GM12878 (cell line): ENCODE data around the gene SLCO3A1. TPM values are rescaled to one million over a fixed set of nuclear protein-coding genes. Genes with fewer than 3 reads are reported as not detected.

ENCODE experiments used
- ATAC-seq: fragments of 200-7000 bp; cut with Tn5 transposase; 3 replicates; pipeline ENCODE4 v1.9.1; 2020; ENCODE audit warnings: mild to moderate bottlenecking, moderate library complexity
- BruUV-seq: library from RNA; stranded (reverse); fragments of 400-500 nt; replicated peaks from 2 replicates; lab custom pipeline; 2021; lab: Mats Ljungman, UMichigan
- CTCF ChIA-PET: fragments of 300-600 bp; sonication (Branson Sonifier 250); formaldehyde crosslinking; extraction: SDS; loops from one replicate; lab custom pipeline; 2021; ENCODE audit warnings: inconsistent platforms; lab: Yijun Ruan, JAX
- POLR2A ChIA-PET: fragments of 350-600 bp; formaldehyde crosslinking; extraction: SDS; loops from one replicate; lab custom pipeline; 2021; ENCODE audit warnings: inconsistent platforms; lab: Charles Lee
- RAD21 ChIA-PET: fragments of 300-600 bp; sonication (Branson Sonifier 250); formaldehyde crosslinking; loops from one replicate; lab custom pipeline; 2023; ENCODE audit warnings: antibody characterized with exemption; ENCODE audit not compliant: unreplicated experiment; lab: Charles Lee
- SMC1A ChIA-PET: fragments of 300-600 bp; sonication (Branson Sonifier 250); formaldehyde crosslinking; loops from one replicate; lab custom pipeline; 2023; ENCODE audit not compliant: unreplicated experiment, uncharacterized antibody; lab: Charles Lee
- DNase-seq: peaks from one replicate; pipeline ENCODE4 v3.0.0-alpha.2; 2011; ENCODE audit warnings: low read depth, low spot score
- FAIRE-seq: peaks from 3 replicates; lab custom pipeline; 2011; peaks lifted over from hg19 to GRCh38; lab: Jason Lieb, UNC
- H2AFZ ChIP-seq: 2 replicates; pipeline ENCODE4 v1.6.0; 2011; ENCODE audit warnings: low read depth, low read length, control low read depth; ENCODE audit not compliant: control insufficient read depth
- H3K27ac ChIP-seq: 2 replicates; pipeline ENCODE4 v1.5.1; 2011; ENCODE audit warnings: control low read depth; ENCODE audit not compliant: control insufficient read depth, insufficient read depth
- H3K27me3 ChIP-seq, 2 experiments: replicated peaks in 1 of 2; 2 replicates each; pipeline versions ENCODE4 v1.6.0 to v1.6.1; 2011; ENCODE audit warnings: low read length in 1 of 2; ENCODE audit not compliant: control insufficient read depth in 2 of 2, insufficient read depth in 2 of 2
- H3K36me3 ChIP-seq, 2 experiments: 2 replicates each; pipeline ENCODE4 v1.5.1; 2011; ENCODE audit warnings: low read length in 1 of 2; ENCODE audit not compliant: control insufficient read depth in 2 of 2, insufficient read depth in 2 of 2
- H3K4me1 ChIP-seq: 2 replicates; pipeline ENCODE4 v1.6.1; 2011; ENCODE audit warnings: mild to moderate bottlenecking, low read length, moderate library complexity, mixed read lengths; ENCODE audit not compliant: control insufficient read depth, insufficient read depth
- H3K4me2 ChIP-seq: 2 replicates; pipeline ENCODE4 v1.6.0; 2011; ENCODE audit warnings: control low read depth; ENCODE audit not compliant: control insufficient read depth, insufficient read depth
- H3K4me3 ChIP-seq: fragments of 200-600 bp; sonication (generic); 2 replicates; pipeline ENCODE4 v1.5.1; 2016
- H3K79me2 ChIP-seq: 2 replicates; pipeline ENCODE4 v1.6.0; 2011; ENCODE audit warnings: low read length; ENCODE audit not compliant: control insufficient read depth, insufficient read depth
- H3K9ac ChIP-seq: 2 replicates; pipeline ENCODE4 v1.8.0; 2011; ENCODE audit warnings: low read length, control low read depth, mixed read lengths; ENCODE audit not compliant: control insufficient read depth, insufficient read depth
- H3K9me3 ChIP-seq: replicated peaks from 3 replicates; pipeline ENCODE4 v1.5.1; 2011; ENCODE audit warnings: mild to moderate bottlenecking, low read length; ENCODE audit not compliant: control insufficient read depth, insufficient read depth
- H4K20me1 ChIP-seq: 2 replicates; pipeline ENCODE4 v1.6.0; 2011; ENCODE audit not compliant: control insufficient read depth, insufficient read depth
- BACH1 ChIP-seq: fragments of 450-650 bp; IDR thresholded peaks from 2 replicates; pipeline ENCODE4 v1.6.1; 2017; ENCODE audit warnings: mild to moderate bottlenecking, borderline replicate concordance
- CBFB ChIP-seq: IDR thresholded peaks from 2 replicates; pipeline ENCODE4 v1.6.1; 2016; ENCODE audit warnings: antibody characterized with exemption, low read depth
- CBX5 ChIP-seq: sonication (generic); IDR thresholded peaks from 2 replicates; pipeline ENCODE4 v1.6.1; 2016; ENCODE audit warnings: low read depth, moderate library complexity, mild to moderate bottlenecking, inconsistent platforms
- CHD1 ChIP-seq: IDR thresholded peaks from 2 replicates; pipeline ENCODE4 v1.6.1; 2012; ENCODE audit warnings: low read depth, low read length, improper control_type of control experiment
- CHD2 ChIP-seq: IDR thresholded peaks from 2 replicates; pipeline ENCODE4 v1.6.1; 2011; ENCODE audit warnings: low read depth, low read length, improper control_type of control experiment, borderline replicate concordance
- CREM ChIP-seq: IDR thresholded peaks from 2 replicates; pipeline ENCODE4 v1.6.1; 2014; ENCODE audit warnings: antibody characterized with exemption, low read depth
- EP300 ChIP-seq, 2 experiments: fragments of 150-350 bp in 1 of 2; IDR thresholded peaks; 2 replicates each; pipeline ENCODE4 v1.6.1; 2011 to 2012; ENCODE audit warnings: low read depth in 2 of 2, low read length in 2 of 2, borderline replicate concordance in 1 of 2, improper control_type of control experiment in 1 of 2, inconsistent platforms in 1 of 2; ENCODE audit not compliant: control insufficient read depth in 1 of 2
- ETV6 ChIP-seq, 2 experiments: fragments of 450-650 bp in 1 of 2; IDR thresholded peaks in 1 of 2; conservative IDR thresholded peaks in 1 of 2; 2 replicates each; pipeline ENCODE4 v1.6.1; 2014; ENCODE audit warnings: antibody characterized with exemption in 1 of 2, borderline replicate concordance in 1 of 2, low read depth in 1 of 2, mild to moderate bottlenecking in 1 of 2, moderate library complexity in 1 of 2
- HSF1 ChIP-seq: fragments of 150-350 bp; IDR thresholded peaks from 2 replicates; pipeline ENCODE4 v1.6.1; 2014; ENCODE audit warnings: mild to moderate bottlenecking, low read depth, low read length
- KAT2A ChIP-seq: conservative IDR thresholded peaks from 2 replicates; pipeline ENCODE4 v1.6.1; 2011; ENCODE audit warnings: low read depth, low read length; ENCODE audit not compliant: control insufficient read depth
- NBN ChIP-seq: fragments of 450-650 bp; IDR thresholded peaks from 2 replicates; pipeline ENCODE4 v1.6.1; 2016
- PAX8 ChIP-seq: fragments of 450-650 bp; IDR thresholded peaks from 2 replicates; pipeline ENCODE4 v1.6.1; 2017; ENCODE audit warnings: mild to moderate bottlenecking, moderate library complexity
- PML ChIP-seq: IDR thresholded peaks from 2 replicates; pipeline ENCODE4 v1.6.1; 2012; ENCODE audit warnings: low read length, inconsistent platforms
- POLR2AphosphoS5 ChIP-seq: IDR thresholded peaks from 2 replicates; pipeline ENCODE4 v1.6.1; 2011; ENCODE audit warnings: mild to moderate bottlenecking, low read length, inconsistent platforms
- RBBP5 ChIP-seq: fragments of 200-600 bp; sonication (generic); conservative IDR thresholded peaks from 2 replicates; pipeline ENCODE4 v1.6.1; 2016
- SMARCA5 ChIP-seq: fragments of 450-650 bp; IDR thresholded peaks from 2 replicates; pipeline ENCODE4 v1.6.1; 2017; ENCODE audit warnings: mild to moderate bottlenecking
- TARDBP ChIP-seq: IDR thresholded peaks from 2 replicates; pipeline ENCODE4 v1.6.1; 2016; ENCODE audit warnings: borderline replicate concordance
- ZBED1 ChIP-seq: IDR thresholded peaks from 2 replicates; pipeline ENCODE4 v1.6.1; 2016; ENCODE audit warnings: borderline replicate concordance
- ZNF207 ChIP-seq: fragments of 450-650 bp; IDR thresholded peaks from 2 replicates; pipeline ENCODE4 v1.6.1; 2014; ENCODE audit warnings: antibody characterized with exemption, mild to moderate bottlenecking, borderline replicate concordance
- ZNF24 ChIP-seq: fragments of 450-650 bp; IDR thresholded peaks from 2 replicates; pipeline ENCODE4 v1.6.1; 2017; ENCODE audit warnings: antibody characterized with exemption, mild to moderate bottlenecking
- WGBS: methylation state at CpG from one replicate; pipeline ENCODE4 v1.1.6; 2016; ENCODE audit warnings: low lambda C conversion rate; ENCODE audit not compliant: insufficient replicate concordance, insufficient coverage; ENCODE audit errors: missing lambda C conversion rate; 5-methylcytosine and 5-hydroxymethylcytosine counted together
- in situ Hi-C: fragments of 300-500 bp; cut with MboI; formaldehyde crosslinking; loops from 9 replicates; pipeline ENCODE4 v1.14.3; 2018; ENCODE audit warnings: mixed read lengths
- intact Hi-C: fragments of 100-400 bp; cut with micrococcal nuclease; formaldehyde crosslinking; loops from one replicate; pipeline ENCODE4 v1.14.2; 2022; ENCODE audit not compliant: unreplicated experiment
- polyA plus RNA-seq, 11 experiments: library from polyadenylated mRNA; depleted of rRNA in 4 of 11; unstranded in 6 of 11; stranded (reverse) in 5 of 11; fragments of >200 nt; fragmentation: Nextera tagmentation in 4 of 11; fragmentation: Illumina TruSeq in 1 of 11; extraction: Ambion mirVana in 4 of 11; extraction: Trizol in 1 of 11; gene quantifications; 1 replicate in 1 of 11; 2 replicates in 10 of 11; pipeline versions ENCODE4 v1.2.1 to v1.2.3, GENCODE V29; 2011 to 2016; ENCODE audit warnings: inconsistent platforms in 2 of 11, missing spikeins in 2 of 11, low read depth in 1 of 11
- total RNA-seq, 4 experiments: library from RNA; depleted of rRNA in 3 of 4; stranded (reverse); fragments of >200 nt in 3 of 4; fragmentation: Illumina TruSeq in 1 of 4; extraction: Trizol in 1 of 4; gene quantifications; 2 replicates each; pipeline versions ENCODE4 v1.2.1 to v1.2.3, GENCODE V29; 2013 to 2021
- TF ChIP-seq, protein P1 (sequence below): fragments of 450-650 bp; formaldehyde crosslinking; IDR thresholded peaks from 2 replicates; pipeline ENCODE4 v1.4.0; 2020; ENCODE audit warnings: mild to moderate bottlenecking, moderate library complexity

The SLCO3A1 gene
- total and polyA plus RNA-seq, 10 of the 15 experiments (the other 5 are each of a cell fraction or from before 2014, with no cell fraction given), result 0.05 to 5.9 (median 0.31) TPM

DNA sequence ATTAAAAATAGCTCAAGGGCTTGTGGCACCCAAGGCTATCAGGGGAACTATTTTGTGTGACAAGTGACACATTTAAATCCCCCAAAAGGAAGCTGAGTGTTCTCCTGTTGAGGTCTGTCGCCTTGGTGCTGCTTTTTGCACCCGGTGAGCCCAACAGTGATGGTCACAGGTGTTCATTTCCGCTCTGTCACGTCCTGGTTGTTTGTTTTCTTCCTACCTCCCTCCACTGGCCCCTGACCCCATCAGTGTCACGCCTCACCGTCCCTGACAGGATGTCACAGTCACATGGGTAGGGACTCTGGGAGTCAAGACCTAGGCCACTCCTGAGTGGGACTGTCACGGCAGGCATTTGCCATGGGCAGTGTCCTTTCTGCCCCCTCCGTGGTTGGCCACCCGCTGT lies 11.2 kb downstream of the SLCO3A1 start (continued):
- TF ChIP-seq, protein P1, sequence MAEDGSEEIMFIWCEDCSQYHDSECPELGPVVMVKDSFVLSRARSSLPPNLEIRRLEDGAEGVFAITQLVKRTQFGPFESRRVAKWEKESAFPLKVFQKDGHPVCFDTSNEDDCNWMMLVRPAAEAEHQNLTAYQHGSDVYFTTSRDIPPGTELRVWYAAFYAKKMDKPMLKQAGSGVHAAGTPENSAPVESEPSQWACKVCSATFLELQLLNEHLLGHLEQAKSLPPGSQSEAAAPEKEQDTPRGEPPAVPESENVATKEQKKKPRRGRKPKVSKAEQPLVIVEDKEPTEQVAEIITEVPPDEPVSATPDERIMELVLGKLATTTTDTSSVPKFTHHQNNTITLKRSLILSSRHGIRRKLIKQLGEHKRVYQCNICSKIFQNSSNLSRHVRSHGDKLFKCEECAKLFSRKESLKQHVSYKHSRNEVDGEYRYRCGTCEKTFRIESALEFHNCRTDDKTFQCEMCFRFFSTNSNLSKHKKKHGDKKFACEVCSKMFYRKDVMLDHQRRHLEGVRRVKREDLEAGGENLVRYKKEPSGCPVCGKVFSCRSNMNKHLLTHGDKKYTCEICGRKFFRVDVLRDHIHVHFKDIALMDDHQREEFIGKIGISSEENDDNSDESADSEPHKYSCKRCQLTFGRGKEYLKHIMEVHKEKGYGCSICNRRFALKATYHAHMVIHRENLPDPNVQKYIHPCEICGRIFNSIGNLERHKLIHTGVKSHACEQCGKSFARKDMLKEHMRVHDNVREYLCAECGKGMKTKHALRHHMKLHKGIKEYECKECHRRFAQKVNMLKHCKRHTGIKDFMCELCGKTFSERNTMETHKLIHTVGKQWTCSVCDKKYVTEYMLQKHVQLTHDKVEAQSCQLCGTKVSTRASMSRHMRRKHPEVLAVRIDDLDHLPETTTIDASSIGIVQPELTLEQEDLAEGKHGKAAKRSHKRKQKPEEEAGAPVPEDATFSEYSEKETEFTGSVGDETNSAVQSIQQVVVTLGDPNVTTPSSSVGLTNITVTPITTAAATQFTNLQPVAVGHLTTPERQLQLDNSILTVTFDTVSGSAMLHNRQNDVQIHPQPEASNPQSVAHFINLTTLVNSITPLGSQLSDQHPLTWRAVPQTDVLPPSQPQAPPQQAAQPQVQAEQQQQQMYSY (CRISPR knock-in tag), result no peak
- TF ChIP-seq CHD1, result no peak
- no peak for TF ChIP-seq CREM
- TF ChIP-seq CBFB, result no peak
- no peak for TF ChIP-seq CBX5
- no peak for TF ChIP-seq KAT2A
- TF ChIP-seq ZNF207, result no peak
- TF ChIP-seq NBN, result no peak
- TF ChIP-seq BACH1, result no peak

GRCh38 chr15:91865486-91865885 lies 12.0 kb downstream of the SLCO3A1 start:
- POLR2A ChIA-PET, result no interaction called here
- CTCF ChIA-PET, result no interaction called here
- no peak overlapping the region for H3K9ac ChIP-seq
- H3K79me2 ChIP-seq, result no peaks in the 10 kb centered on the region
- no peak overlapping the region for H2AFZ ChIP-seq
- in situ Hi-C loops, result no loop called here
- FAIRE-seq (no peak), DNase-seq (no peak), ATAC-seq (no peak)
- no peaks in the 10 kb centered on the region for H3K36me3 ChIP-seq
- H4K20me1 ChIP-seq, result no peaks in the 10 kb centered on the region
- H3K27ac ChIP-seq, result no peak overlapping the region
- WGBS, result 45% methylated on average over 7 of the region's 7 CpGs
- H3K27me3 ChIP-seq, result no peaks in the 10 kb centered on the region
- intact Hi-C loops, result no loop called here
- no peak overlapping the region for H3K4me2 ChIP-seq
- H3K4me3 ChIP-seq, result no peak overlapping the region
- BruUV-seq, result no TSS peak
- RAD21 ChIA-PET, result no interaction called here
- no peaks in the 10 kb centered on the region for H3K9me3 ChIP-seq
- SMC1A ChIA-PET, result no interaction called here
- no peaks in the 10 kb centered on the region for H3K4me1 ChIP-seq
- TF ChIP-seq HSF1 (no peak), TARDBP (no peak), CREM (no peak), PAX8 (no peak), PML (no peak), RBBP5 (no peak), ZBED1 (no peak), ZNF24 (no peak), CHD2 (no peak), ETV6 (conservative IDR thresholded peaks at IDR 0.05 in 1 of 2, IDR thresholded peaks at IDR 0.05 in 1 of 2; ENCODE audit: borderline replicate concordance in 1 of 2, low read depth in 1 of 2) (no peak), POLR2AphosphoS5 (no peak), EP300 (IDR thresholded peaks at IDR 0.05; ENCODE audit: borderline replicate concordance in 1 of 2, control insufficient read depth in 1 of 2, low read depth in 2 of 2, low read length in 2 of 2) (no peak), SMARCA5 (no peak), BACH1 (no peak)
